ENCODE results near the gene ALDOB. TPM values are rescaled to one million over a fixed set of nuclear protein-coding genes. Genes with fewer than 3 reads are reported as not detected.

ALDOB gene
- total RNA-seq, 4 donors from 2014 or later, result 0.95 TPM; not detected in 3

GRCh38 chr9:101381833-101382342 lies 53.7 kb downstream of the ALDOB start:
- Histone ChIP-seq H3K4me1 (no peaks in the 10 kb centered on the region), H3K9me3 (no peaks in the 10 kb centered on the region), H3K36me3 (no peaks in the 10 kb centered on the region), H3K4me3 (no peak overlapping the region), H3K27me3 (no peaks in the 10 kb centered on the region), H3K27ac (no peak overlapping the region)
- intact Hi-C loops (cut with DNase I; ENCODE audit: low total_unique reads), result no loop called here
- no peak for DNase-seq
- no peak for TF ChIP-seq POLR2A (IDR thresholded peaks at IDR 0.05)
- TF ChIP-seq, protein P1, sequence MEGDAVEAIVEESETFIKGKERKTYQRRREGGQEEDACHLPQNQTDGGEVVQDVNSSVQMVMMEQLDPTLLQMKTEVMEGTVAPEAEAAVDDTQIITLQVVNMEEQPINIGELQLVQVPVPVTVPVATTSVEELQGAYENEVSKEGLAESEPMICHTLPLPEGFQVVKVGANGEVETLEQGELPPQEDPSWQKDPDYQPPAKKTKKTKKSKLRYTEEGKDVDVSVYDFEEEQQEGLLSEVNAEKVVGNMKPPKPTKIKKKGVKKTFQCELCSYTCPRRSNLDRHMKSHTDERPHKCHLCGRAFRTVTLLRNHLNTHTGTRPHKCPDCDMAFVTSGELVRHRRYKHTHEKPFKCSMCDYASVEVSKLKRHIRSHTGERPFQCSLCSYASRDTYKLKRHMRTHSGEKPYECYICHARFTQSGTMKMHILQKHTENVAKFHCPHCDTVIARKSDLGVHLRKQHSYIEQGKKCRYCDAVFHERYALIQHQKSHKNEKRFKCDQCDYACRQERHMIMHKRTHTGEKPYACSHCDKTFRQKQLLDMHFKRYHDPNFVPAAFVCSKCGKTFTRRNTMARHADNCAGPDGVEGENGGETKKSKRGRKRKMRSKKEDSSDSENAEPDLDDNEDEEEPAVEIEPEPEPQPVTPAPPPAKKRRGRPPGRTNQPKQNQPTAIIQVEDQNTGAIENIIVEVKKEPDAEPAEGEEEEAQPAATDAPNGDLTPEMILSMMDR (IDR thresholded peaks at IDR 0.05), result no peak

DNA sequence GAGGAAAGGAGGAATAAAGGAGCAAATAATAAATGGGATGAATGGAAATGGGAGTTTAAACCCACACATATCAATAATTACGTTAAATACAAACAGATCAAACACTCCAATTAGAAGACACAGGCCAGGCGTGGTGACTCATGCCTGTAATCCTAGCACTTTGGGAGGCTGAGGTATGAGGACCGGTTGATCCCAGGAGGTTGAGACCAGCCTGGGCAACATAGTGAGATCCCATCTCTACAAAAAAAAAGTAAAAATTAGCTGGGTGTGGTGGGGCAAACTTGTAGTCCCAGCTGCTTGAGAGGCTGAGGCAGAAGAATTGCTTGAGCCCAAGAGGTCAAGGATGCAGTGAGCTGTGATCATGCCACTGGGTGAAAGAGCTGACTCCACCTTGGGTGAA lies 54.5 kb downstream of the ALDOB start:
- no peaks in the 10 kb centered on the region for H3K4me1 ChIP-seq
- no peaks in the 10 kb centered on the region for H3K9me3 ChIP-seq
- intact Hi-C loops (cut with DNase I; ENCODE audit: low total_unique reads), result no loop called here
- TF ChIP-seq POLR2A (IDR thresholded peaks at IDR 0.05), result no peak
- TF ChIP-seq, protein P1 (IDR thresholded peaks at IDR 0.05), result no peak
- no peak for DNase-seq
- H3K4me3 ChIP-seq, result no peak overlapping the region
- H3K36me3 ChIP-seq, result no peaks in the 10 kb centered on the region
- no peaks in the 10 kb centered on the region for H3K27me3 ChIP-seq
- no peak overlapping the region for H3K27ac ChIP-seq

- no peaks in the 10 kb centered on the region for H3K27me3 ChIP-seq
- H3K9me3 ChIP-seq, result no peaks in the 10 kb centered on the region
- H3K4me1 ChIP-seq, result no peaks in the 10 kb centered on the region
- TF ChIP-seq, protein P1 (IDR thresholded peaks at IDR 0.05), result no peak
- no peak for TF ChIP-seq POLR2A (IDR thresholded peaks at IDR 0.05)
- DNase-seq, result no peak
- intact Hi-C loops (cut with DNase I; ENCODE audit: low total_unique reads), result no loop called here
- no peak overlapping the region for H3K27ac ChIP-seq
- H3K36me3 ChIP-seq, result no peaks in the 10 kb centered on the region
- H3K4me3 ChIP-seq, result no peak overlapping the region
Observed at GRCh38 chr9:101380295-101380694, 55.3 kb downstream of the ALDOB start.

DNA sequence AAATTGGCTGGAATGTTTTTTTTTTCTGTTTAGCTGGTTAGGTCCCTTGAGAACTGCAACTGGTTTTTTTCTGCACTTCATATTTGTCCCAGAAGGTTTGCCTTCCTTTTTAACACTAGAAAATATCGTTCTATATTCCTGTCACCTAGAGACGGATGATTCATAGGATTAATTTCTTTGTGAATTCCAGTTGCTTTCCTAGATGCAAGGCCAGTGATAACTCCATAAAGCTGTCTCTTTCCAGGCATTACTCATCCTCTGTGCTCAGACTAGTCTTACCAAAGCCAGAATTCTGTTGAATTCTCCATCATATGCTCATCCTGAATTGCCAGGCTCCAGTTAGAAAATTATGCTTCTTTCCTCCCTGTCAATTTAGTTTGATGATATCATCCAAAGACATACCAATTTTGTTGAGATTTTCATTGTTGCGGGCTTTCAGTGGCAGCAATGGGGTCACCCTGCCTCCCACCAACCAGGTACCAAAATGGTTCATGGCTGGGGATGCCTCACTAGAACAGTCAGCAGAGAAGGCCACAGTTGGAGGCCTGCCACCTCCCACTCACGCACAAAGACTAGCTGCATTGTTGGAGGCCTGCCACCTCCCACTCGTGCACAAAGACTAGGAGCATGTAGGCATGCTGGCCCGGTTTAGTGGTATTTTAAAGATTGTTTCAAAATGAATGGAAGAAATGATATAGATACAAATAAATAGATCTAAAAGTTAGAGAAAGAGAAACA lies 59.3 kb downstream of the ALDOB start:
- H3K36me3 ChIP-seq, result no peaks in the 10 kb centered on the region
- no peaks in the 10 kb centered on the region for H3K9me3 ChIP-seq
- H3K4me3 ChIP-seq, result peak overlapping the region; percentile 10 to 19
- TF ChIP-seq, protein P1 (IDR thresholded peaks at IDR 0.05), result no peak
- TF ChIP-seq POLR2A (IDR thresholded peaks at IDR 0.05), result no peak
- intact Hi-C loops (cut with DNase I; ENCODE audit: low total_unique reads), result no loop called here
- DNase-seq, result peak; percentile 71 to 73
- H3K27ac ChIP-seq, result peak overlapping the region; percentile 69 to 79
- H3K27me3 ChIP-seq, result no peaks in the 10 kb centered on the region
- H3K4me1 ChIP-seq, result no peaks in the 10 kb centered on the region

GRCh38 chr9:101375546-101375945 lies 60.0 kb downstream of the ALDOB start:
- Histone ChIP-seq H3K4me3 (peak overlapping the region; percentile 10 to 19), H3K27me3 (no peaks in the 10 kb centered on the region), H3K27ac (peak overlapping the region; percentile 69 to 79), H3K4me1 (no peaks in the 10 kb centered on the region), H3K36me3 (no peaks in the 10 kb centered on the region), H3K9me3 (no peaks in the 10 kb centered on the region)
- TF ChIP-seq POLR2A (IDR thresholded peaks at IDR 0.05), result no peak
- TF ChIP-seq, protein P1 (IDR thresholded peaks at IDR 0.05), result no peak
- DNase-seq, result peak; percentile 24 to 29
- intact Hi-C loops (cut with DNase I; ENCODE audit: low total_unique reads), result no loop called here

Measured in uterus (tissue), 4 donors.